ENCODE measurements around the gene MPHOSPH9.
"Not testable (repeated sequence)": the region's sequence is repeated elsewhere in the genome, so short reads cannot be mapped to it uniquely, and the experiment has no call there.

- TF ChIP-seq CTCF (IDR thresholded peaks at IDR 0.05); ZFX (IDR thresholded peaks at IDR 0.05; ENCODE audit: borderline replicate concordance): not testable (repeated sequence)
Observed at GRCh38 chr12:123206794-123207193, 26.1 kb downstream of the MPHOSPH9 start.

All from 22Rv1 (cell line).